Esophagus muscularis mucosa (tissue), 4 donors: ENCODE measurements around the gene NOPCHAP1. TPM values are rescaled to one million over a fixed set of nuclear protein-coding genes. Genes with fewer than 3 reads are reported as not detected.
A peak's percentile ranks its signal among the peaks of the same experiment; 100 is the strongest.

Experiments used
- DNase-seq: peaks from one replicate; pipeline ENCODE4 v3.0.0-alpha.2; 2017; ENCODE audit errors: extremely low spot score
- H3K27ac ChIP-seq, 4 donors: fragments of 200-600 bp; sonication (generic); replicated peaks in 1 of 4; 1 replicate in 3 of 4; 2 replicates in 1 of 4; pipeline ENCODE4 v1.5.1; 2016 to 2019; ENCODE audit warnings: mild to moderate bottlenecking in 1 of 4
- H3K27me3 ChIP-seq, 4 donors: fragments of 200-600 bp; sonication (generic); one replicate each; pipeline versions ENCODE4 v1.5.1 to v1.6.0; 2016 to 2019
- H3K36me3 ChIP-seq, 4 donors: fragments of 200-600 bp; sonication (generic); one replicate each; pipeline ENCODE4 v1.5.1; 2016 to 2019
- H3K4me1 ChIP-seq, 4 donors: fragments of 200-600 bp; sonication (generic); one replicate each; pipeline ENCODE4 v1.5.1; 2016 to 2019
- H3K4me3 ChIP-seq, 4 donors: fragments of 200-600 bp; sonication (generic); 1 replicate in 2 of 4; 2 replicates in 2 of 4; pipeline ENCODE4 v1.5.1; 2016 to 2019; ENCODE audit warnings: mild to moderate bottlenecking in 4 of 4, moderate library complexity in 1 of 4
- H3K9me3 ChIP-seq, 4 donors: fragments of 200-600 bp; sonication (generic); 1 replicate in 3 of 4; 2 replicates in 1 of 4; pipeline ENCODE4 v1.5.1; 2016 to 2019
- CTCF ChIP-seq, 3 experiments: fragments of 200-600 bp in 2 of 3; fragments of 450-650 bp in 1 of 3; sonication (generic) in 2 of 3; IDR thresholded peaks; one replicate each; pipeline ENCODE4 v1.5.1; 2017 to 2019; ENCODE audit warnings: antibody characterized with exemption in 3 of 3, mild to moderate bottlenecking in 2 of 3, moderate library complexity in 1 of 3
- EP300 ChIP-seq: sonication (generic); formaldehyde crosslinking; IDR thresholded peaks from one replicate; pipeline ENCODE4 v1.6.1; 2017; ENCODE audit warnings: antibody characterized with exemption
- POLR2A ChIP-seq: fragments of 450-650 bp; IDR thresholded peaks from one replicate; pipeline ENCODE4 v1.6.1; 2017; ENCODE audit warnings: antibody characterized with exemption, moderate library complexity, mild to moderate bottlenecking, low read depth
- POLR2AphosphoS5 ChIP-seq, 2 donors: sonication (generic); formaldehyde crosslinking; IDR thresholded peaks; one replicate each; pipeline ENCODE4 v1.6.1; 2017; ENCODE audit warnings: antibody characterized with exemption in 2 of 2
- WGBS: methylation state at CpG from one replicate; pipeline ENCODE4 v1.1.5; 2018; 5-methylcytosine and 5-hydroxymethylcytosine counted together
- intact Hi-C: fragments of 100-400 bp; cut with DNase I; formaldehyde crosslinking; loops from one replicate; pipeline ENCODE4 v1.15.1; 2023
- total RNA-seq, 4 donors: library from RNA; depleted of rRNA; stranded (reverse); fragments of >200 nt; gene quantifications; one replicate each; pipeline versions ENCODE4 v1.1.0 to v1.2.1, GENCODE V29; 2016

Gene NOPCHAP1
- total RNA-seq, 4 donors from 2014 or later = 4.6 to 7.9 (median 5.5) TPM

GRCh38 chr12:104953323-104953722, 32.8 kb upstream of the NOPCHAP1 start:
- no peak for DNase-seq
- Histone ChIP-seq H3K9me3 (no peaks in the 10 kb centered on the region), H3K4me3 (no peak overlapping the region), H3K36me3 (no peaks in the 10 kb centered on the region), H3K27me3 (no peaks in the 10 kb centered on the region), H3K27ac (no peak overlapping the region), H3K4me1 (peaks cover 0 to 11% (median 6%) of the 10 kb centered on the region in 4 donors)
- intact Hi-C loops = loop anchor here (10.0 kb wide), 1 partner anchor 101 kb away; no protein-coding TSS in a partner anchor
- TF ChIP-seq POLR2A (no peak), CTCF (IDR thresholded peaks at IDR 0.05) (no peak), EP300 (no peak), POLR2AphosphoS5 (IDR thresholded peaks at IDR 0.05) (no peak)
- 77% methylated on average over 2 of the region's 2 CpGs for WGBS

GRCh38 chr12:104955703-104956102, 30.4 kb upstream of the NOPCHAP1 start:
- no peak for DNase-seq
- intact Hi-C loops = loop anchor here (10.0 kb wide), 1 partner anchor 99 kb away; no protein-coding TSS in a partner anchor
- H3K36me3 ChIP-seq = no peaks in the 10 kb centered on the region
- 98% methylated on average over 2 of the region's 2 CpGs for WGBS
- H3K4me3 ChIP-seq = no peak overlapping the region
- TF ChIP-seq POLR2AphosphoS5 (IDR thresholded peaks at IDR 0.05) (no peak), EP300 (no peak), CTCF (IDR thresholded peaks at IDR 0.05) (no peak), POLR2A (no peak)
- no peak overlapping the region for H3K27ac ChIP-seq
- no peaks in the 10 kb centered on the region for H3K9me3 ChIP-seq
- H3K4me1 ChIP-seq = peaks cover 9 to 25% (median 21%) of the 10 kb centered on the region in 4 donors
- H3K27me3 ChIP-seq = no peaks in the 10 kb centered on the region

GRCh38 chr12:104956870-104957718, 29.0 kb upstream of the NOPCHAP1 start:
- H3K27me3 ChIP-seq = no peaks in the 10 kb centered on the region
- peak overlapping the region; percentile 78 to 86 (median 82) for H3K27ac ChIP-seq
- 36% methylated on average over 13 of the region's 13 CpGs for WGBS
- H3K36me3 ChIP-seq = no peaks in the 10 kb centered on the region
- peak overlapping the region; percentile 88 to 96 (median 90) for H3K4me3 ChIP-seq
- no peak for DNase-seq
- peaks cover 9 to 25% (median 21%) of the 10 kb centered on the region in 4 donors for H3K4me1 ChIP-seq
- TF ChIP-seq POLR2A (no peak), CTCF (IDR thresholded peaks at IDR 0.05) (no peak), EP300 (no peak), POLR2AphosphoS5 (IDR thresholded peaks at IDR 0.05) (no peak)
- no peaks in the 10 kb centered on the region for H3K9me3 ChIP-seq
- intact Hi-C loops = loop anchor here (10.0 kb wide), 1 partner anchor 98 kb away; no protein-coding TSS in a partner anchor

- no peaks in the 10 kb centered on the region for H3K27me3 ChIP-seq
- peaks cover 9 to 25% (median 21%) of the 10 kb centered on the region in 4 donors for H3K4me1 ChIP-seq
- no peaks in the 10 kb centered on the region for H3K9me3 ChIP-seq
- peak overlapping the region; percentile 78 to 86 (median 82) for H3K27ac ChIP-seq
- WGBS = 0% methylated on average over 26 of the region's 31 CpGs
- DNase-seq = no peak
- H3K36me3 ChIP-seq = no peaks in the 10 kb centered on the region
- TF ChIP-seq POLR2AphosphoS5 (IDR thresholded peaks at IDR 0.05) (no peak), EP300 (no peak), POLR2A (no peak), CTCF (IDR thresholded peaks at IDR 0.05) (no peak)
- H3K4me3 ChIP-seq = peak overlapping the region; percentile 88 to 96 (median 90)
- intact Hi-C loops = loop anchor here (10.0 kb wide), 1 partner anchor 97 kb away; no protein-coding TSS in a partner anchor
Observed at GRCh38 chr12:104957719-104958000, 28.5 kb upstream of the NOPCHAP1 start.
